Loucy (cell line): ENCODE results near the gene C15orf40.

ENCODE experiments used
- H2AFZ ChIP-seq: fragments of 200-600 bp; sonication (generic); 2 replicates; pipeline ENCODE4 v1.6.0; 2016; ENCODE audit warnings: antibody characterized with exemption, mild to moderate bottlenecking, low read length, moderate library complexity
- H3F3A ChIP-seq: fragments of 200-600 bp; 2 replicates; pipeline ENCODE4 v1.6.0; 2016; ENCODE audit warnings: antibody characterized with exemption, low read depth, mild to moderate bottlenecking
- H3K27me3 ChIP-seq: fragments of 200-600 bp; sonication (generic); 2 replicates; pipeline ENCODE4 v1.6.1; 2014; ENCODE audit warnings: low read length, mild to moderate bottlenecking; ENCODE audit not compliant: insufficient read depth, poor library complexity, severe bottlenecking
- H3K36me3 ChIP-seq: fragments of 200-600 bp; sonication (generic); 2 replicates; pipeline ENCODE4 v1.6.1; 2016; ENCODE audit warnings: low read length; ENCODE audit not compliant: insufficient read depth
- H3K4me1 ChIP-seq: fragments of 200-600 bp; sonication (generic); 2 replicates; pipeline ENCODE4 v1.5.1; 2014; ENCODE audit warnings: low read length, mild to moderate bottlenecking; ENCODE audit not compliant: insufficient read depth, poor library complexity, severe bottlenecking
- H3K4me2 ChIP-seq: fragments of 200-600 bp; sonication (generic); 2 replicates; pipeline ENCODE4 v1.6.0; 2014; ENCODE audit warnings: antibody characterized with exemption, low read length, low read depth, mild to moderate bottlenecking; ENCODE audit not compliant: poor library complexity, severe bottlenecking
- H3K4me3 ChIP-seq: fragments of 200-600 bp; sonication (generic); 2 replicates; pipeline ENCODE4 v1.5.1; 2014; ENCODE audit warnings: low read length, mild to moderate bottlenecking, mixed read lengths; ENCODE audit not compliant: poor library complexity, severe bottlenecking
- H3K79me2 ChIP-seq: fragments of 200-600 bp; sonication (generic); 2 replicates; pipeline ENCODE4 v1.6.1; 2014; ENCODE audit warnings: low read length; ENCODE audit not compliant: insufficient read depth
- H3K9ac ChIP-seq: fragments of 200-600 bp; sonication (generic); 2 replicates; pipeline ENCODE4 v1.6.0; 2014; ENCODE audit warnings: mild to moderate bottlenecking, low read depth, low read length, moderate library complexity; ENCODE audit not compliant: poor library complexity, severe bottlenecking
- H3K9me2 ChIP-seq: fragments of 200-600 bp; sonication (generic); replicated peaks from 2 replicates; pipeline ENCODE4 v1.6.1; 2016; ENCODE audit warnings: low read depth, low read length, mixed read lengths
- H3K9me3 ChIP-seq: fragments of 200-600 bp; sonication (generic); 2 replicates; pipeline ENCODE4 v1.6.1; 2014; ENCODE audit warnings: mild to moderate bottlenecking, antibody characterized with exemption, low read length, low read depth; ENCODE audit not compliant: insufficient read depth
- H4K20me1 ChIP-seq: fragments of 200-600 bp; sonication (generic); 2 replicates; pipeline ENCODE4 v1.6.0; 2014; ENCODE audit warnings: antibody characterized with exemption, low read length, mild to moderate bottlenecking; ENCODE audit not compliant: insufficient read depth, poor library complexity, severe bottlenecking
- EZH2phosphoT487 ChIP-seq: fragments of 200-600 bp; IDR thresholded peaks from 2 replicates; pipeline ENCODE4 v1.6.1; 2018; ENCODE audit warnings: antibody characterized with exemption, mild to moderate bottlenecking, moderate library complexity, borderline replicate concordance
- TF ChIP-seq, protein P1 (sequence below): fragments of 200-600 bp; sonication (generic); conservative IDR thresholded peaks from 2 replicates; pipeline ENCODE4 v1.5.1; 2014; ENCODE audit warnings: mild to moderate bottlenecking, antibody characterized with exemption, low read length

C15orf40 gene

DNA sequence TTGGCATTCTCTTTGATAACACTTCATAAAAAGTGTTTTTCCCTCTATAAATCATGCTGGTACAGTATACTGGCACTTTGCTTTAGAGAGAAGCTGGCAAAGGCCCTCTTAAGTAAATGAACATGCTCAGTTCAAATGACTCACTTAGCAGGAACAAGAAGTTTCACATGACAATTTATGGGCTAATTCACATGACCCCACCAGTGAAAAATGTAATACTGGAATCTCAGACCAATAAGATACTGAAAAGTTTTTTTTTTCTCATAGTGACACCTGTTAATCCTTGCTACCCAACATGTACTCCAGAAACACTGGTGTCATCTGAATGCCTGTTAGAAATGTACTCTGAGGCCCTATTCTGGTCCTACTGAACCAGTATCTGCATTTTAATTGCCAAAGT lies 41.7 kb upstream of the C15orf40 start:
- peaks cover 4% of the 10 kb centered on the region for H3K4me1 ChIP-seq
- H3K36me3 ChIP-seq: peaks cover 57% of the 10 kb centered on the region; the same call in 1 of the 2 replicates
- TF ChIP-seq, protein P1, sequence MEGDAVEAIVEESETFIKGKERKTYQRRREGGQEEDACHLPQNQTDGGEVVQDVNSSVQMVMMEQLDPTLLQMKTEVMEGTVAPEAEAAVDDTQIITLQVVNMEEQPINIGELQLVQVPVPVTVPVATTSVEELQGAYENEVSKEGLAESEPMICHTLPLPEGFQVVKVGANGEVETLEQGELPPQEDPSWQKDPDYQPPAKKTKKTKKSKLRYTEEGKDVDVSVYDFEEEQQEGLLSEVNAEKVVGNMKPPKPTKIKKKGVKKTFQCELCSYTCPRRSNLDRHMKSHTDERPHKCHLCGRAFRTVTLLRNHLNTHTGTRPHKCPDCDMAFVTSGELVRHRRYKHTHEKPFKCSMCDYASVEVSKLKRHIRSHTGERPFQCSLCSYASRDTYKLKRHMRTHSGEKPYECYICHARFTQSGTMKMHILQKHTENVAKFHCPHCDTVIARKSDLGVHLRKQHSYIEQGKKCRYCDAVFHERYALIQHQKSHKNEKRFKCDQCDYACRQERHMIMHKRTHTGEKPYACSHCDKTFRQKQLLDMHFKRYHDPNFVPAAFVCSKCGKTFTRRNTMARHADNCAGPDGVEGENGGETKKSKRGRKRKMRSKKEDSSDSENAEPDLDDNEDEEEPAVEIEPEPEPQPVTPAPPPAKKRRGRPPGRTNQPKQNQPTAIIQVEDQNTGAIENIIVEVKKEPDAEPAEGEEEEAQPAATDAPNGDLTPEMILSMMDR: no peak
- TF ChIP-seq EZH2phosphoT487: no peak
- no peak overlapping the region for H3K4me2 ChIP-seq
- H3K9me2 ChIP-seq: no peaks in the 10 kb centered on the region
- peaks cover 38% of the 10 kb centered on the region for H3K79me2 ChIP-seq
- H3K9ac ChIP-seq: no peak overlapping the region
- H3K27me3 ChIP-seq: no peaks in the 10 kb centered on the region
- peaks cover 33% of the 10 kb centered on the region for H4K20me1 ChIP-seq
- H3F3A ChIP-seq: no peaks in the 10 kb centered on the region
- H3K9me3 ChIP-seq: no peaks in the 10 kb centered on the region
- no peak overlapping the region for H2AFZ ChIP-seq
- H3K4me3 ChIP-seq: no peak overlapping the region

- H3K9me3 ChIP-seq: no peaks in the 10 kb centered on the region
- no peak for TF ChIP-seq EZH2phosphoT487
- TF ChIP-seq, protein P1: no peak
- no peak overlapping the region for H3K9ac ChIP-seq
- H3K4me2 ChIP-seq: no peak overlapping the region
- H3K4me1 ChIP-seq: no peaks in the 10 kb centered on the region
- H3K27me3 ChIP-seq: no peaks in the 10 kb centered on the region
- H3K79me2 ChIP-seq: peaks cover 34% of the 10 kb centered on the region
- H4K20me1 ChIP-seq: peaks cover 28% of the 10 kb centered on the region
- H3F3A ChIP-seq: no peaks in the 10 kb centered on the region
- H3K4me3 ChIP-seq: no peak overlapping the region
- H2AFZ ChIP-seq: no peak overlapping the region
- peaks cover 77% of the 10 kb centered on the region; the same call in 1 of the 2 replicates for H3K36me3 ChIP-seq
- H3K9me2 ChIP-seq: no peaks in the 10 kb centered on the region
Measured at GRCh38 chr15:83046558-83047127, 35.2 kb upstream of the C15orf40 start.

GRCh38 chr15:83044156-83044555 lies 32.7 kb upstream of the C15orf40 start:
- no peaks in the 10 kb centered on the region for H3K27me3 ChIP-seq
- no peaks in the 10 kb centered on the region for H3F3A ChIP-seq
- H4K20me1 ChIP-seq: peaks cover 15% of the 10 kb centered on the region
- H3K36me3 ChIP-seq: peaks cover 84% of the 10 kb centered on the region
- H3K4me2 ChIP-seq: no peak overlapping the region
- TF ChIP-seq, protein P1: no peak
- TF ChIP-seq EZH2phosphoT487: no peak
- H2AFZ ChIP-seq: no peak overlapping the region
- no peaks in the 10 kb centered on the region for H3K4me1 ChIP-seq
- H3K4me3 ChIP-seq: no peak overlapping the region
- H3K9me2 ChIP-seq: no peaks in the 10 kb centered on the region
- H3K9me3 ChIP-seq: no peaks in the 10 kb centered on the region
- H3K9ac ChIP-seq: no peak overlapping the region
- peaks cover 34% of the 10 kb centered on the region; the same call in 1 of the 2 replicates for H3K79me2 ChIP-seq
